Activated CD8-positive, alpha-beta memory T cell treated with anti-CD3 and anti-CD28 coated beads for 36 hours (primary cell): ENCODE data around the gene OR2V2. TPM values are rescaled to one million over a fixed set of nuclear protein-coding genes. Genes with fewer than 3 reads are reported as not detected.
"Not testable (repeated sequence)": the region's sequence is repeated elsewhere in the genome, so short reads cannot be mapped to it uniquely, and the experiment has no call there.

Experiments used
- CTCF ChIA-PET: fragments of 350-600 bp; sonication (Branson Sonifier 250); formaldehyde crosslinking; loops from one replicate; lab custom pipeline; 2021; ENCODE audit warnings: antibody characterized with exemption; lab: Charles Lee
- POLR2A ChIA-PET: fragments of 350-600 bp; sonication (Branson Sonifier 250); formaldehyde crosslinking; loops from one replicate; lab custom pipeline; 2021; ENCODE audit warnings: antibody characterized with exemption; lab: Charles Lee
- total RNA-seq, 2 experiments: library from RNA; stranded (reverse); gene quantifications; one replicate each; pipeline ENCODE4 v1.2.3, GENCODE V29; 2021

Gene OR2V2, protein sequence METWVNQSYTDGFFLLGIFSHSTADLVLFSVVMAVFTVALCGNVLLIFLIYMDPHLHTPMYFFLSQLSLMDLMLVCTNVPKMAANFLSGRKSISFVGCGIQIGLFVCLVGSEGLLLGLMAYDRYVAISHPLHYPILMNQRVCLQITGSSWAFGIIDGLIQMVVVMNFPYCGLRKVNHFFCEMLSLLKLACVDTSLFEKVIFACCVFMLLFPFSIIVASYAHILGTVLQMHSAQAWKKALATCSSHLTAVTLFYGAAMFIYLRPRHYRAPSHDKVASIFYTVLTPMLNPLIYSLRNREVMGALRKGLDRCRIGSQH
- total RNA-seq = not detected

DNA sequence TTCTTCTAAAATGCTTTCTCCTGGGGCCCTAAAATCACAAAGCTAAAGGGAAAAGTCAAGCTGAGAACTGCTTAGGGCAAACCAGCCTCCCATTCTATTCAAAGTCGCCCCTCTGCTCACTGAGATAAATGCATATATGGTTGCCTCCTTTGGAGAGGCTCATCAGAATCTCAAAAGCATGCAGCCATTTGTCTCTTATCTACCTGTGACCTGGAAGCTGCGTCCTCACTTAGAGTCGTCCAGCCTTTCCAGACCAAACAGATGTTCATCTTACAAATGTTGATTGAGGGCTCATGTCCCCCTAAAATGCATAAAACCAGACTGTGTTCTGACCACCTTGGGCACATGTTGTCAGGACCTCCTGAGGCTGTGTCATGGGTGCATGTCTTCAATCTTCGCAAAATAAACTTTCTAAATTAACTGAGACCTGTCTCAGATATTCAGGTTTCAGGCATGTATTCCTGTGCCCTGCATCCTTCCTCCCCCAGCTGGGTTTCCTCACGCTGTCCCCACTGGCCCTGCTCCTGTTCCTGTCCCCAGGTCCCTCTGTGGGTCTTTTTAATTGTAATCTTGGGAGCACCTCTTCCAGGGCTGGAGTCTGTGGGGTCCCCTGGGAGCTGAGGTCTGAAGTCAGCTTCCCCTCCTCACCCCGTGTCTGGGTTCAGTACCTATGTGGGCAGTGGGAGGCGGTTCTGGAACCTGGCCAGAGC, at the start of gene OR2V2:
TSS of gene OR2V2 (plus strand) at position 660 of the 710 bp plus-strand sequence. CDS start 7,357 bp downstream, outside the sequence.
- POLR2A ChIA-PET = not testable (repeated sequence)
- CTCF ChIA-PET = interaction anchor here (0.7 kb wide), 1 partner anchor 12 kb away, joined by 3 read pairs; no protein-coding TSS in a partner anchor

GRCh38 chr5:181097759-181098491, 49.5 kb upstream of the OR2V2 start:
- POLR2A ChIA-PET, CTCF ChIA-PET: not testable (repeated sequence)

- ChIA-PET POLR2A (no interaction called here), CTCF (no interaction called here)
Observed at GRCh38 chr5:181098762-181099601, 48.4 kb upstream of the OR2V2 start.

GRCh38 chr5:181099602-181100086, 47.7 kb upstream of the OR2V2 start:
- ChIA-PET POLR2A (no interaction called here), CTCF (no interaction called here)

DNA sequence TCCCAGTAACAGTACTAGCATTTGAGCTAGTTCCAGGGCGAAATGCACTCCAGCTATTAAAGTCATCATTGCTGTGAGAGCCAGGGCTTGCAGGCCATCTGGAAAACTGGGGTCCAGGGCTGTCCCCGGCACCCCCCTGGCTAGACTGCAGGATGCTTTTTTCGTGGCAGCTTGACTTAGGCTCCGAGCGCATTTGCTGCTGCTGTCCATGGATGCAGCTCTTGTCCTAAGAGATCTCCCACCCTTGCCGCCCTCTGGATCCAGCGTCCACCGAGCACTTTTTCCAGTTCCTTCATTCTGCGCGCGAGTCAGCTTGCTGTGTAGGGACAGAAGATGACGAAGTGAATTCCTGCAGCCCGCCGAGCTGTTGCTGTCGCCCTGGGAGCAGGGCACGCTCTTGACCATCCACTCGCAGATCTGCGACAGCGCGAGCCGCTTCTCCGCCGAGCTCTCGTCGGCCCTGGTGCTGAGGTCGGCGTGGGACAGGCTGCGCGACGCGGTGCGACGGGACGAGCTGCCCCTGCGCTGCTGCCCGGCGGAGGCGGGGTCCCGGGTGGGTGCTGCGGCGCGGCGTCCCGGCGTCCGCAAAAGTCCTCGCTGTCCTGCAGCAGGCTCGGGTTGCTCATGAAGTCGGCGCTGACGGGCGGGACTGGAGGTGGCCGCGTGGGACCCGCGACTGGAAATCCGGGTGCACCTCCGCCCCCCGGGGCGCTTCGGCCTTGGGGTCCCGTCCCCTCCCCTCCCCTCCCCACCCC, 47.1 kb upstream of the OR2V2 start:
- POLR2A ChIA-PET = no interaction called here
- CTCF ChIA-PET = no interaction called here

GRCh38 chr5:181101030-181101641, 46.2 kb upstream of the OR2V2 start:
- POLR2A ChIA-PET, CTCF ChIA-PET: not testable (repeated sequence)

- POLR2A ChIA-PET, CTCF ChIA-PET: not testable (repeated sequence)
Observed at GRCh38 chr5:181101930-181102674, 45.3 kb upstream of the OR2V2 start.

DNA sequence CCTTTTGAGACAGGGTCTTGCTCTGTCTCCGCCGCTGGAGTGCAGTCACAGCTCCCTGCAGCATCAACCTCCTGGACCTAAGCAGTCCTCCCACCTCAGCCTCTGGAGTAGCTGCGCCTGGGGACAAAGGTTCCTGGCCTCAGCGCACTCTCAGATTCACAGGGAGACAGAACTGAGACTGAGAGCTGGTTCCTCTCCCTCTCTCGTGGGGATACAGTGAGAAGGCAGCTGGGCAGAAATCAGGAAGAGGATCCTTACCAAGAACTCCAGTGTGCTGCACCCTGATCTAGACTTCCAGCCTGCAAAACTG, 43.2 kb upstream of the OR2V2 start:
- CTCF ChIA-PET = interaction anchor here (0.6 kb wide), 1 partner anchor 50 kb away, joined by 3 read pairs; no protein-coding TSS in a partner anchor
- POLR2A ChIA-PET = not testable (repeated sequence)

GRCh38 chr5:181104606-181105390, 42.6 kb upstream of the OR2V2 start:
- CTCF ChIA-PET = interaction anchor here (0.6 to 0.7 kb wide), 2 partner anchors 23 to 51 kb away, joined by 3 to 4 read pairs; no protein-coding TSS in a partner anchor

DNA sequence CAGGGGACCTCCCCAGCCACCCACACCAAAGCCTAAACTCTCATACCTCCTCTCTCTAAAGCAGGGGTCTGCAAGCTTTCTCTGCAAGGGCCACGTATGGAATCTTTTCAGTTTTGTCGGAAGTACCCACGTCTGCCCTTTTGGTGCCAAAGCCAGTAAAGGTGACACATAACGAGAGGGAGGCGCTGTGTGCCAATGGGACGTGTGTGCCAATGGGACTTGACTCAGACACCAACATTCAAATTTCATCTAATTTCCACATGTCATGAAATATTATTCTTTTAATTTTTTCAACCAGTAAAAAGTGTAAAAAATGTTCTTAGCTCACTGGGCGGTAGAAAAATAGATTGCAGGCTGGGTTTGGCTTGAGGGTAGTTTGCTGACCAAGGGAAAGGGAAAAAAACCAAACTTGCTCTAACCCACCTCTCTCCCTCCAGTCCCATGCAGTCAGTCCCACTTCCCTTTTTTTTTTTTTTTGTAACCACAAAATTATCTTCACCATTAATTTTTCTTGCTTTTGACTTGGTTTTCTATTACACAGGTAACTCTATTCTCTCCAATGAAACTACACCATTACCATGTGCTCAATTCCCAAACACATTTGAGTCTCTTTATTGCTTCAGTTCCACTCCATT, 41.9 kb upstream of the OR2V2 start:
- CTCF ChIA-PET = interaction anchor here (0.7 kb wide), 1 partner anchor 22 kb away, joined by 4 read pairs; no protein-coding TSS in a partner anchor
- POLR2A ChIA-PET = no interaction called here

More at GRCh38 chr5:181104606-181105390, 42.6 kb upstream of the OR2V2 start:
- POLR2A ChIA-PET = not testable (repeated sequence)

DNA sequence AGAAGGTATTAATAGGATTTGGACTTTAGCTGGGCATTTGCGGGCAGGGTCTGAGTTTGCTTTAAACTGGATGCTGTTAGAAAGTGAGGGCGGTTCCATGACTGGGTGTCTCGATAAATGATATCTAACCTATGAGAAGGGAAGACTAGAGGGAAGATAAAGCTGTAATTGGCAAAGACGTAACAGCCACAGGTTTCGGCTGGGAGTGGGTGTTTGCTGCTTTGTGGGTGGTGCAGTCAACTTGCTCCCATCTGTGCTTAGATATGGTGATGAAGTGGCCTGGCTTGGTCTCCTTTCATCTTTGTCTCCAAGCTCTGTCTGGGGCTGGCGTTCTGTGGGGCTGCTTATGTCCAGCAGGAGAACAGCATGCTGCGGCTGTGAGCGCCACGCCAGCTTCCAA, 39.7 kb upstream of the OR2V2 start:
- ChIA-PET CTCF (no interaction called here), POLR2A (no interaction called here)

GRCh38 chr5:181108578-181109165, 38.7 kb upstream of the OR2V2 start:
- CTCF ChIA-PET = no interaction called here
- POLR2A ChIA-PET = no interaction called here

DNA sequence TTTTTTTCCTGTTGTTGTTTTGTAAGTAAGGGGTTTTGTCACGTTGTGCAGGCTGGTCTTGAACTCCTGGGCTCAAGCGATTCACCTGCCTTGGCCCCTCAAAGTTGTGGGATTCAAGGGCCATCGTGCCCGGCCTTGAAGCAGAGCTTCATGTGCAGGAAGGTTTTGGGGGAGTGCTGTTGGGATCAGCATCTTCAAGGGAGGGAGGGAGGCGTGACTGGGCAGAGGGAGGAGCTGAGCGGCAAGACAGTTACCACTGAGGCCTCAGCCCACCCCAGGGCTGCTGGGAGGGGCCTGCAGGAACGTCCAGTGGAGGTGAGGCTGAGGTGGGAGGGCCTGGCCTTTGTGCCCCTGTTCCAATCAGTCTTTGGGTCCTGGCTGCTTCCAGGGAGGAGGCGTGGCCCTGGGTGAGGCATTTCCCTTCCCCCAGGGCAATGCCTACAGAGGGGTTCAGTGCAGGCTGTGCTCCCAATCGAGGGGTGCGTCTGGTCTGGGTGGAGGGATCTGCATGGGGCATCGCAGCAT, 37.8 kb upstream of the OR2V2 start:
- ChIA-PET POLR2A (no interaction called here), CTCF (no interaction called here)

GRCh38 chr5:181111010-181111409, 36.4 kb upstream of the OR2V2 start:
- POLR2A ChIA-PET = no interaction called here

DNA sequence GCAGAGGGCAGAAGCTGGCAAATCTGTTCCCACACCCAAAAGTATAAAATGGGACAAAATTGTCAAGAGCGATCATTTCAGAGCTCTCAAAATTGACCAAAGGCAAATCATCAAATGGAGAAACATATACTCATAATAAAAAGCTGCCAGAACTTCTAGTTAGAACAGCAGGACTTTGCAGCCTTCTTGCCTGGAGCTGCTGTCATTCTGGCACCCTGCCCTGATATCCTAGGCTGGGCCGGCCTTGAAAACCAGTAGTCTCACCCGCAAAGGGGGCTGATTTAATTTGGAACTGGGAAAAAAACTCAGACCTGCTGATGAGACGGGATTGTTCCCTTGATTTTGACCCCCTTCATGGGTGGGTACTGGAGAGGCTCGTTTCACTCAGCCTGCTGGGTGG, 34.9 kb upstream of the OR2V2 start:
- CTCF ChIA-PET = no interaction called here
- POLR2A ChIA-PET = no interaction called here

More at GRCh38 chr5:181111010-181111409, 36.4 kb upstream of the OR2V2 start:
- CTCF ChIA-PET = no interaction called here
